KMS-11 (cell line): ENCODE measurements around the gene SYNJ1.

Source experiments
- H2AFZ ChIP-seq: fragments of 200-600 bp; sonication (generic); 2 replicates; pipeline ENCODE4 v1.6.1; 2016; ENCODE audit warnings: antibody characterized with exemption, mixed run types, low read depth
- H3K27ac ChIP-seq: fragments of 200-600 bp; sonication (generic); 2 replicates; pipeline ENCODE4 v1.6.1; 2016; ENCODE audit warnings: mild to moderate bottlenecking, mixed run types
- H3K27me3 ChIP-seq: fragments of 200-600 bp; sonication (generic); 2 replicates; pipeline ENCODE4 v1.6.1; 2017; ENCODE audit warnings: mild to moderate bottlenecking, low read depth, mixed run types, moderate library complexity; ENCODE audit not compliant: insufficient read depth
- H3K36me3 ChIP-seq: fragments of 200-600 bp; sonication (generic); 2 replicates; pipeline ENCODE4 v1.6.1; 2017; ENCODE audit warnings: mild to moderate bottlenecking, mixed run types; ENCODE audit not compliant: insufficient read depth
- H3K4me1 ChIP-seq: fragments of 200-600 bp; sonication (generic); 2 replicates; pipeline ENCODE4 v1.6.1; 2016; ENCODE audit warnings: mild to moderate bottlenecking, low read depth, mixed run types; ENCODE audit not compliant: poor library complexity, severe bottlenecking
- H3K4me2 ChIP-seq: fragments of 200-600 bp; sonication (generic); 2 replicates; pipeline ENCODE4 v1.7.0; 2016; ENCODE audit warnings: mild to moderate bottlenecking, mixed run types
- H3K4me3 ChIP-seq: fragments of 200-600 bp; sonication (generic); IDR thresholded peaks from 2 replicates; pipeline ENCODE4 v1.6.1; 2017; ENCODE audit warnings: low read depth, low read length, mixed read lengths; ENCODE audit not compliant: insufficient read depth
- H3K79me2 ChIP-seq: fragments of 200-600 bp; sonication (generic); 2 replicates; pipeline ENCODE4 v1.6.1; 2016; ENCODE audit warnings: low read depth, mixed run types; ENCODE audit not compliant: insufficient read depth
- H3K9ac ChIP-seq: fragments of 200-600 bp; sonication (generic); 2 replicates; pipeline ENCODE4 v1.6.1; 2016; ENCODE audit warnings: mild to moderate bottlenecking, mixed run types
- H4K20me1 ChIP-seq: fragments of 200-600 bp; sonication (generic); 2 replicates; pipeline ENCODE4 v1.6.1; 2016; ENCODE audit warnings: mild to moderate bottlenecking, mixed run types; ENCODE audit not compliant: insufficient read depth
- CTCF ChIP-seq: fragments of 200-600 bp; sonication (generic); conservative IDR thresholded peaks from 2 replicates; pipeline ENCODE4 v1.6.1; 2017; ENCODE audit warnings: low read depth, mild to moderate bottlenecking, antibody characterized with exemption, low read length, moderate library complexity, mixed read lengths

SYNJ1 gene

GRCh38 chr21:32593690-32594089 is 134.1 kb downstream of the SYNJ1 start:
- no peak for TF ChIP-seq CTCF
- H3K9ac ChIP-seq: no peak overlapping the region
- no peaks in the 10 kb centered on the region for H3K36me3 ChIP-seq
- H3K4me1 ChIP-seq: peaks cover 16% of the 10 kb centered on the region
- no peak overlapping the region for H3K27ac ChIP-seq
- H3K79me2 ChIP-seq: no peaks in the 10 kb centered on the region
- H4K20me1 ChIP-seq: no peaks in the 10 kb centered on the region
- no peak overlapping the region for H3K4me3 ChIP-seq
- no peak overlapping the region for H2AFZ ChIP-seq
- no peak overlapping the region for H3K4me2 ChIP-seq
- H3K27me3 ChIP-seq: no peaks in the 10 kb centered on the region; the same call in 1 of the 2 replicates

- Histone ChIP-seq H3K4me2 (no peak overlapping the region), H3K4me1 (peaks cover 16% of the 10 kb centered on the region), H2AFZ (no peak overlapping the region), H3K79me2 (no peaks in the 10 kb centered on the region), H4K20me1 (no peaks in the 10 kb centered on the region), H3K27ac (no peak overlapping the region), H3K36me3 (no peaks in the 10 kb centered on the region), H3K27me3 (no peaks in the 10 kb centered on the region; the same call in 1 of the 2 replicates), H3K4me3 (no peak overlapping the region), H3K9ac (no peak overlapping the region)
- no peak for TF ChIP-seq CTCF
Observed at GRCh38 chr21:32592929-32593502, 134.8 kb downstream of the SYNJ1 start.

- no peak overlapping the region for H3K4me3 ChIP-seq
- no peak for TF ChIP-seq CTCF
- H3K9ac ChIP-seq: no peak overlapping the region
- H3K4me2 ChIP-seq: no peak overlapping the region
- H4K20me1 ChIP-seq: no peaks in the 10 kb centered on the region
- no peaks in the 10 kb centered on the region for H3K79me2 ChIP-seq
- H3K27me3 ChIP-seq: no peaks in the 10 kb centered on the region; the same call in 1 of the 2 replicates
- no peaks in the 10 kb centered on the region for H3K36me3 ChIP-seq
- no peaks in the 10 kb centered on the region for H3K4me1 ChIP-seq
- no peak overlapping the region for H3K27ac ChIP-seq
- H2AFZ ChIP-seq: no peak overlapping the region
Observed at GRCh38 chr21:32590130-32590529, 137.7 kb downstream of the SYNJ1 start.

- Histone ChIP-seq H3K4me2 (no peak overlapping the region), H4K20me1 (no peaks in the 10 kb centered on the region), H3K27me3 (no peaks in the 10 kb centered on the region; the same call in 1 of the 2 replicates), H2AFZ (no peak overlapping the region), H3K4me3 (no peak overlapping the region), H3K27ac (no peak overlapping the region), H3K4me1 (no peaks in the 10 kb centered on the region), H3K79me2 (no peaks in the 10 kb centered on the region), H3K36me3 (no peaks in the 10 kb centered on the region), H3K9ac (no peak overlapping the region)
- TF ChIP-seq CTCF: no peak
Observed at GRCh38 chr21:32587651-32588050, 140.2 kb downstream of the SYNJ1 start.
